Measurements from ENCODE around the gene PAPPA2. TPM values are rescaled to one million over a fixed set of nuclear protein-coding genes. Genes with fewer than 3 reads are reported as not detected.

PAPPA2 gene
- total and polyA plus RNA-seq, 2 of the 4 experiments (the other 2 are of a cell fraction): 0.10 to 0.18 TPM

GRCh38 chr1:176494436-176494835 is 31.5 kb downstream of the PAPPA2 start:
- H2BK15ac ChIP-seq (ENCODE audit: low read depth, low read length): no peak overlapping the region
- intact Hi-C loops (cut with micrococcal nuclease): no loop called here
- H3K79me1 ChIP-seq (ENCODE audit: low read depth in 1 of 2, low read length in 2 of 2): no peaks in the 10 kb centered on the region
- no peak for TF ChIP-seq USF2 (IDR thresholded peaks at IDR 0.05; ENCODE audit: low read depth, low read length)
- TF ChIP-seq RCOR1 (IDR thresholded peaks at IDR 0.05; ENCODE audit: insufficient replicate concordance, low read length): no peak
- TF ChIP-seq CEBPB (IDR thresholded peaks at IDR 0.05; ENCODE audit: low read depth, low read length): no peak
- no peak for TF ChIP-seq FOS (IDR thresholded peaks at IDR 0.05; ENCODE audit: low read depth, low read length)
- no peak for TF ChIP-seq BHLHE40 (IDR thresholded peaks at IDR 0.05; ENCODE audit: low read depth, low read length)
- TF ChIP-seq CTCF (conservative IDR thresholded peaks at IDR 0.05; ENCODE audit: low read depth, low read length): no peak
- no peak for TF ChIP-seq MXI1 (IDR thresholded peaks at IDR 0.05; ENCODE audit: borderline replicate concordance, low read depth, low read length)
- TF ChIP-seq ELK1 (IDR thresholded peaks at IDR 0.05; ENCODE audit: borderline replicate concordance, low read depth, low read length): no peak
- no TSS peak for BruUV-seq (replicated peaks)
- H3K4me1 ChIP-seq (ENCODE audit: control insufficient read depth, insufficient read depth, low read length): no peaks in the 10 kb centered on the region
- H4K20me1 ChIP-seq (ENCODE audit: insufficient read depth, low read length): no peaks in the 10 kb centered on the region
- no peak overlapping the region for H3K4ac ChIP-seq (ENCODE audit: low read depth, low read length)
- H2AK5ac ChIP-seq (ENCODE audit: low read depth, low read length): no peak overlapping the region
- no peak overlapping the region for H4K5ac ChIP-seq (ENCODE audit: low read depth, low read length)
- H3K4me2 ChIP-seq (ENCODE audit: low read depth, low read length): no peak overlapping the region
- WGBS, 2 experiments (ENCODE audit: extremely low coverage in 2 of 2, insufficient read length in 1 of 2): no CpG with 5 or more reads among the region's 5 CpGs
- H2BK5ac ChIP-seq (ENCODE audit: low read depth, low read length, poor library complexity, severe bottlenecking): no peak overlapping the region
- H3K4me3 ChIP-seq (ENCODE audit: insufficient read depth, low read depth, low read length): no peak overlapping the region
- H4K91ac ChIP-seq (ENCODE audit: insufficient read depth, low read depth, low read length): no peak overlapping the region
- no peak overlapping the region for H2AFZ ChIP-seq (replicated peaks; ENCODE audit: low read length, poor library complexity)
- no peak overlapping the region for H2AK9ac ChIP-seq (replicated peaks; ENCODE audit: low read depth, low read length, poor library complexity)
- dilution Hi-C loops (cut with HindIII; ENCODE audit: low sequenced_read_pairs, unreplicated experiment): no loop called here
- no peak overlapping the region for H3K23ac ChIP-seq (ENCODE audit: low read depth, low read length)
- no peak overlapping the region for H2BK20ac ChIP-seq (ENCODE audit: low read depth, low read length)
- CTCF ChIA-PET: no interaction called here
- H3K36me3 ChIP-seq (ENCODE audit: control insufficient read depth, insufficient read depth, low read length): no peaks in the 10 kb centered on the region
- 0 out of 2 replicates have a peak, but pooled peaks cover 2% of the 10 kb centered on the region for H3K9me3 ChIP-seq (ENCODE audit: control insufficient read depth, insufficient read depth, low read length)
- no peaks in the 10 kb centered on the region for H3K27me3 ChIP-seq (ENCODE audit: control insufficient read depth, insufficient read depth, low read length)
- H3K56ac ChIP-seq (ENCODE audit: extremely low read depth, insufficient read depth, low read length): no peak overlapping the region
- H4K8ac ChIP-seq (ENCODE audit: low read depth in 2 of 2, low read length in 2 of 2): no peak overlapping the region
- H2BK120ac ChIP-seq (ENCODE audit: low read depth, low read length): no peak overlapping the region
- H3K18ac ChIP-seq (ENCODE audit: low read depth, low read length): no peak overlapping the region
- no peaks in the 10 kb centered on the region for H3K9me1 ChIP-seq (ENCODE audit: insufficient read depth, low read length)
- no peak overlapping the region for H3K9ac ChIP-seq (ENCODE audit: low read depth, low read length)
- ATAC-seq (ENCODE audit: low read depth): no peak
- H3K27ac ChIP-seq (ENCODE audit: insufficient read depth, low read length): no peak overlapping the region
- DNase-seq: no peak
- in situ Hi-C loops (cut with MboI; ENCODE audit: low sequenced_read_pairs): no loop called here
- no peak overlapping the region for H3K14ac ChIP-seq (replicated peaks; ENCODE audit: low read depth, low read length)
- POLR2A ChIA-PET (ENCODE audit: unreplicated experiment): no interaction called here
